H1 (cell line): ENCODE measurements around the gene SMCHD1.

Source experiments
- CEBPB ChIP-seq: IDR thresholded peaks from 2 replicates; pipeline ENCODE4 v1.6.1; 2012; ENCODE audit warnings: low read depth, low read length
- CHD2 ChIP-seq: IDR thresholded peaks from 2 replicates; pipeline ENCODE4 v1.6.1; 2012; ENCODE audit warnings: low read length, improper control_type of control experiment
- EP300 ChIP-seq, 2 experiments: IDR thresholded peaks; 1 replicate in 1 of 2; 2 replicates in 1 of 2; pipeline ENCODE4 v1.6.1; 2011 to 2012; ENCODE audit warnings: low read depth in 2 of 2, low read length in 2 of 2, mild to moderate bottlenecking in 2 of 2, borderline replicate concordance in 1 of 2, inconsistent platforms in 1 of 2, moderate library complexity in 1 of 2
- HDAC2 ChIP-seq, 2 experiments: fragments of 300-600 bp in 1 of 2; sonication (generic) in 1 of 2; IDR thresholded peaks; 2 replicates each; pipeline ENCODE4 v1.6.1; 2011 to 2012; ENCODE audit warnings: low read depth in 2 of 2, low read length in 2 of 2, mild to moderate bottlenecking in 2 of 2, moderate library complexity in 2 of 2, borderline replicate concordance in 1 of 2, inconsistent platforms in 1 of 2
- POLR2A ChIP-seq, 2 experiments: IDR thresholded peaks; 1 replicate in 1 of 2; 2 replicates in 1 of 2; pipeline ENCODE4 v1.6.1; 2011; ENCODE audit warnings: low read depth in 2 of 2, low read length in 2 of 2, mild to moderate bottlenecking in 2 of 2; ENCODE audit errors: control extremely low read depth in 1 of 2
- POLR2AphosphoS5 ChIP-seq: IDR thresholded peaks from 2 replicates; pipeline ENCODE4 v1.6.1; 2011; ENCODE audit warnings: low read depth, low read length
- SP2 ChIP-seq: IDR thresholded peaks from 2 replicates; pipeline ENCODE4 v1.6.1; 2012; ENCODE audit warnings: mild to moderate bottlenecking, low read length, inconsistent platforms
- SRF ChIP-seq: IDR thresholded peaks from 2 replicates; pipeline ENCODE4 v1.6.1; 2011; ENCODE audit warnings: mild to moderate bottlenecking, low read depth, low read length, moderate library complexity
- ZNF274 ChIP-seq: IDR thresholded peaks from 2 replicates; pipeline ENCODE4 v1.7.0; 2012; ENCODE audit warnings: low read length, borderline replicate concordance; ENCODE audit errors: extremely low read depth
- TF ChIP-seq, protein P1 (sequence below), 3 experiments: IDR thresholded peaks; 1 replicate in 2 of 3; 2 replicates in 1 of 3; pipeline versions ENCODE4 v1.5.1 to v1.6.1; 2011; ENCODE audit warnings: low read length in 3 of 3, mild to moderate bottlenecking in 3 of 3, inconsistent platforms in 2 of 3, low read depth in 1 of 3, moderate library complexity in 1 of 3; ENCODE audit not compliant: insufficient read depth in 1 of 3; ENCODE audit errors: control extremely low read depth in 1 of 3
- TF ChIP-seq, protein P2 (sequence below): IDR thresholded peaks from 2 replicates; pipeline ENCODE4 v1.6.1; 2012; ENCODE audit warnings: inconsistent platforms

DNA sequence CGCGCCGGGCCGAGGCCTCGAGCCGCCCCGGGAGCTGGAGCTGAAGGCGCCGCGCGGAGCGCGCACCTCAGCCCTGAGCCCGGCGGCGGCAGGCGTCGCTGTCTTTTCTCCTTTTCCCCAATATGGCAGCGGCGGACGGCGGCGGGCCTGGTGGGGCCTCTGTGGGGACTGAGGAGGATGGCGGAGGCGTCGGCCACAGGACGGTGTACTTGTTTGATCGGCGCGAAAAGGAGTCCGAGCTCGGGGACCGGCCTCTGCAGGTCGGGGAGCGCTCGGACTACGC lies 369 bp downstream of the SMCHD1 start:
- TF ChIP-seq POLR2AphosphoS5 (no peak), HDAC2 (IDR thresholded peaks at IDR 0.05; ENCODE audit: borderline replicate concordance in 1 of 2, low read depth in 2 of 2, low read length in 2 of 2) (no peak), CHD2 (no peak), EP300 (IDR thresholded peaks at IDR 0.05; ENCODE audit: borderline replicate concordance in 1 of 2, low read depth in 2 of 2, low read length in 2 of 2) (no peak), CEBPB (no peak), SP2 (no peak), ZNF274 (no peak), POLR2A (IDR thresholded peaks at IDR 0.05; ENCODE audit: control extremely low read depth in 1 of 2, low read depth in 2 of 2, low read length in 2 of 2) (peak in 1 of 2 experiments; percentile 13; a peak in 1 of 3 replicates), SRF (no peak)
- TF ChIP-seq, protein P1, sequence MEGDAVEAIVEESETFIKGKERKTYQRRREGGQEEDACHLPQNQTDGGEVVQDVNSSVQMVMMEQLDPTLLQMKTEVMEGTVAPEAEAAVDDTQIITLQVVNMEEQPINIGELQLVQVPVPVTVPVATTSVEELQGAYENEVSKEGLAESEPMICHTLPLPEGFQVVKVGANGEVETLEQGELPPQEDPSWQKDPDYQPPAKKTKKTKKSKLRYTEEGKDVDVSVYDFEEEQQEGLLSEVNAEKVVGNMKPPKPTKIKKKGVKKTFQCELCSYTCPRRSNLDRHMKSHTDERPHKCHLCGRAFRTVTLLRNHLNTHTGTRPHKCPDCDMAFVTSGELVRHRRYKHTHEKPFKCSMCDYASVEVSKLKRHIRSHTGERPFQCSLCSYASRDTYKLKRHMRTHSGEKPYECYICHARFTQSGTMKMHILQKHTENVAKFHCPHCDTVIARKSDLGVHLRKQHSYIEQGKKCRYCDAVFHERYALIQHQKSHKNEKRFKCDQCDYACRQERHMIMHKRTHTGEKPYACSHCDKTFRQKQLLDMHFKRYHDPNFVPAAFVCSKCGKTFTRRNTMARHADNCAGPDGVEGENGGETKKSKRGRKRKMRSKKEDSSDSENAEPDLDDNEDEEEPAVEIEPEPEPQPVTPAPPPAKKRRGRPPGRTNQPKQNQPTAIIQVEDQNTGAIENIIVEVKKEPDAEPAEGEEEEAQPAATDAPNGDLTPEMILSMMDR (IDR thresholded peaks at IDR 0.05; ENCODE audit: control extremely low read depth in 1 of 3, insufficient read depth in 1 of 3, low read depth in 1 of 3, low read length in 3 of 3): no peak
- TF ChIP-seq, protein P2, sequence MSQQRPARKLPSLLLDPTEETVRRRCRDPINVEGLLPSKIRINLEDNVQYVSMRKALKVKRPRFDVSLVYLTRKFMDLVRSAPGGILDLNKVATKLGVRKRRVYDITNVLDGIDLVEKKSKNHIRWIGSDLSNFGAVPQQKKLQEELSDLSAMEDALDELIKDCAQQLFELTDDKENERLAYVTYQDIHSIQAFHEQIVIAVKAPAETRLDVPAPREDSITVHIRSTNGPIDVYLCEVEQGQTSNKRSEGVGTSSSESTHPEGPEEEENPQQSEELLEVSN: no peak
